Right ventricle myocardium inferior (tissue), 1 donor: Measurements from ENCODE around the gene ZNF536. TPM values are rescaled to one million over a fixed set of nuclear protein-coding genes. Genes with fewer than 3 reads are reported as not detected.
"Not testable (repeated sequence)": the region's sequence is repeated elsewhere in the genome, so short reads cannot be mapped to it uniquely, and the experiment has no call there.

ENCODE experiments used
- ATAC-seq: fragments of 200-7000 bp; cut with Tn5 transposase; one replicate; pipeline ENCODE4 v1.9.1; 2020; ENCODE audit warnings: mild to moderate bottlenecking, moderate library complexity
- DNase-seq: peaks from one replicate; pipeline ENCODE4 v3.0.0; 2021; ENCODE audit errors: missing footprints
- intact Hi-C: fragments of 100-400 bp; cut with DNase I; formaldehyde crosslinking; loops from one replicate; pipeline ENCODE4 v1.11.0; 2022
- total RNA-seq: library from RNA; stranded (reverse); fragmentation: NEBNext Ultra II Directional; extraction: Animal tissue kit (Norgen Biotek cat#: 25700); gene quantifications from one replicate; pipeline ENCODE4 v1.2.1, GENCODE V29; 2021
- donor health status: DM: no; HTN: yes; CAD: no; lungs with severe emphysema.

The ZNF536 gene
- total RNA-seq, 1 donor from 2014 or later: 2.2 TPM

GRCh38 chr19:30449673-30450072, 77.5 kb downstream of the ZNF536 start:
- intact Hi-C loops: no loop called here
- ATAC-seq (no peak), DNase-seq (no peak)

DNA sequence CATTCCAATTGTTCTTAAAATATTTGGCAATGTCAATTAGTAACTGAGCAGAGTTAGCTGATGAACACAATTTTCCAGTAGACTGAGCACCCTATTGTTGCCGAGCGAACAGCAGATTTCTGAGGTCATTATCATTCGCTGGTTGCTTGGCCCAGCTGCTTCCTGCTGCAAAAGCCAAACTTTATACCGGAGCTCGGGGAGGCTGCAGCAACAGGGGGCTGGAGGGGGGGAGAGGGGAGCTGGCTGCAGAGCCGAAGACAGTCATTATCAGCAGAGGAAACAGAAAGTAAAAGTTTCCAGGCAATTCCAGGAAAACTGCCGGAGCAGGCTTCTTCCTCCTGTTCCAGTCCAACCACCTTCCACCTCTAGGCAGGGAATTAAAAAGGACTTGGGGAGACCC, 77.9 kb downstream of the ZNF536 start:
- intact Hi-C loops: no loop called here
- ATAC-seq (peak; percentile 74), DNase-seq (no peak)

DNA sequence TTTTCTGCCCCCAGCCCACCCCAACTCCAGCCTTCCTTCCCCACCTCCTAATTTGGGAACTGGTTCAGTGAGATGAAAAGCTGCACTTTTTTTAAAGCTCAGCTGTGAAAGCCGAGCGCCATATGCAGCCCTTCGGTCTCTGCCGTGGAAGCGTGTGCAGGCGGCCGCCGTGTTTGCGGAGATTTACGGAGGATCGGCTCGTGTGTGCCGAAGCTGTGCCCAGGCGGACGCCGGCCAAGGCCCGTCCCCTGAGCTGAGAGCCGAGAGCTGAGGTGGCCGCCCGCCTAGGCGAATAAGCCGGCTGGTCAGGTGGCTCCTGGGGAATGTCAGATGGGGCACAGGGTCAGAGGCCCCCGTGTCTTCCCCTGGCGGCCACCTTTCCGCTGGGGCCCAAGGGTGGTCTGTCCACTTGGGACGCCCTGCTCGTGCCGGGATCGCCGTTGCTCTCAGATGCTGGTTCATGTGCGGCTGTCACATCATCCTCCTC, 78.7 kb downstream of the ZNF536 start:
- no peak for ATAC-seq
- intact Hi-C loops: no loop called here
- no peak for DNase-seq

GRCh38 chr19:30452931-30453330, 80.7 kb downstream of the ZNF536 start:
- intact Hi-C loops: no loop called here
- ATAC-seq: no peak
- DNase-seq: no peak

GRCh38 chr19:30453743-30454142, 81.6 kb downstream of the ZNF536 start:
- DNase-seq (no peak), ATAC-seq (no peak)
- intact Hi-C loops: no loop called here

GRCh38 chr19:30455881-30456280, 83.7 kb downstream of the ZNF536 start:
- ATAC-seq: no peak
- no peak for DNase-seq
- intact Hi-C loops: no loop called here

DNA sequence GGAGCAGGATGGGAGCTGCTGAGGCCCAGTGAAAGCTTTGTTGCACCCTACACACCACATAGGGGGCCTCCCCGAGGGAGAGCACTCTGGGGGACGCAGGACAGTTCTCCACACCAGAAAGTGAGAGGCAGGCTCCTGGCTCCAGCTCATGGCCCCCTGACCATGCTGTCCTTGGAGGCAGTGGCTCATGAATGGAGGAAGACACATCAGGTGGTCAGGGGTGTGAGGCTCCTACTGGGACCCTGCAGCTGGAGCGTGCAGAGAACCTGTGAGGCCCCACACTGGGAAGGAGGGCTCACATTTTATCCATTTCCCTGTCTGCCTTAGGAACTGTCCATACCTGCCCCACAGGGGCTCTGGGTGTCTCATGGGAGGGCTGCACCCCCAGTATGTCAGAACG, 85.3 kb downstream of the ZNF536 start:
- intact Hi-C loops: no loop called here
- DNase-seq (no peak), ATAC-seq (no peak)

- no peak for ATAC-seq
- intact Hi-C loops: no loop called here
- DNase-seq: no peak
Observed at GRCh38 chr19:30459859-30460258, 87.7 kb downstream of the ZNF536 start.

DNA sequence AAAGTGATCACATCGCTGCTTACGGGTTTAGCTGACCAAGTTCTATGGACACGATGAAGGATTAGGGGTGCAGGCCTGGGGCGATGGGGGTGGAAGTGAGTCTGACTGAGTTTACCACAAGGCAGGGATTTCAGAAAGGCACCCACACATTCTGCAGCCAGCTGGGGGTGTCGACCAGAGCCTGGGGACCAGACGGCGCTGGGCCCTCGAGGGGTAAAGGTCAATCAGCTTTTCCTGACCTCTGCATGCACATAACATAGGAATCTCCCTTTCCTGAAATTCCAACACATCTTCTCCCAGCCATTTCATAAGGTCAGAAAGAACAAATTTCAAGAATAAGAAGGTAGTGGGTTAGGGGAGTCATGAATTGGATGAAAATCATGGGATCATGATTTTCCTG, 92.0 kb downstream of the ZNF536 start:
- intact Hi-C loops: no loop called here
- DNase-seq (no peak), ATAC-seq (no peak)

- DNase-seq, ATAC-seq, intact Hi-C loops: not testable (repeated sequence)
Observed at GRCh38 chr19:30466598-30466997, 94.4 kb downstream of the ZNF536 start.

- intact Hi-C loops: no loop called here
- ATAC-seq: no peak
- no peak for DNase-seq
Observed at GRCh38 chr19:30467239-30467638, 95.1 kb downstream of the ZNF536 start.

- intact Hi-C loops: no loop called here
- ATAC-seq (no peak), DNase-seq (no peak)
Observed at GRCh38 chr19:30469774-30470173, 97.6 kb downstream of the ZNF536 start.

DNA sequence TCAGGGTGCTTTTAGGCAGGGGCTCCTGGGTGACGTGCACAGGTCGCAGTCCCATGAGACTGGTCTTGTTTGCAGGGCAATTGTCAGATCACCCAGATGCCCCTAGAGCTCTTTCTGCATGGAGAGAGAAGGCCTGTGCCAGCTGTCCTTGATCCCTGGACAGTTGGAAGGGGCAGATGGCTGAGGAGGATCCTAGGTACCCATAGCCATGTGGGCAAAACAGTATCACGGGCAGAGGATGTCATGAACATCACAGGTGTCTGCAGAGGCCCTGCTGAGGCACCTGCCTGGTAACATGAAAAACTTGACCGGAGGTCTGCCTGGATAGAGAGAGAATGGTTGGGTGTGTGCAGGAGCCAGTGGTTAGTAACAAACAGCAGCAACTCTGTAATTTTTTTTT, 99.3 kb downstream of the ZNF536 start:
- ATAC-seq: no peak
- DNase-seq: no peak
- intact Hi-C loops: no loop called here

GRCh38 chr19:30473334-30473867, 101.2 kb downstream of the ZNF536 start:
- intact Hi-C loops: no loop called here
- DNase-seq: no peak
- no peak for ATAC-seq

DNA sequence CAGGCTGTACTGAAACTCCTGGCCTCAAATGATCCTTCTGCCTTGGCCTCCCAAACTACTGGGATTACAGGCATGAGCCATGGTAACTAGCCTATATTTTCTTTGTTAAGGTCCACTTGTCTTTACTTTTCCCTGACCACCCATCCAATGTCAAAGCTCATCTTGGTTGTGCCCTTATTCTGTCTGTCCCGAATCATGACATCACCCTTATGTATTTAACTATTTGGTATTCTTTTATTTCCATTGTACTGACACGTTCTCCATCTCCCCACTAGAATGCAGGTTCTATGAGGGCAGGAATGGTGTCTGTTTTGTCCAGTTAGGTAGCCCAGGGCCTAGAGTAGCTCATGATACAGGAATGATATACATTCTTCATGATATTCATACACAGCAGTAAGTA, 104.8 kb downstream of the ZNF536 start:
- ATAC-seq (no peak), DNase-seq (no peak)
- intact Hi-C loops: no loop called here

- peak; percentile 66 for ATAC-seq
- intact Hi-C loops: no loop called here
- DNase-seq: no peak
Observed at GRCh38 chr19:30479231-30479630, 107.0 kb downstream of the ZNF536 start.

DNA sequence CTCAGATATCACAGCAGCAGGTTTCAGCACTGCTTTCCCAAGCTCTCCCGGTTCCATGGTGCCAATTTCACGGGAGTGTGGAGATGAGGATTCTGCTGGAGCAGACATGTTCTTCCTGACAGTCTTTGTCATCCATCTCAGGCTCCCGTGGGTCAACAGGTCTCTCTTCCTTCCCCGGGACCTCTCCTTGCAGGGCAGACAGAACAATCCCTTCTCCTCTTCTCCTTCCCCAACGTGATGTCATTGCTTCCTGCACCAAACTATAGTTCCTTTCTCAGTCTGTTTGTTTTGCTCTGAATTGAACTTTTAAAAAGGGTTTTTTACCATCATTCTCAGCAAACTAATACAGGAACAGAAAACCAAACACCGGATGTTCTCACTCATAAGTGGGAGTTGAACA, 107.9 kb downstream of the ZNF536 start:
- ATAC-seq: no peak
- intact Hi-C loops: no loop called here

DNA sequence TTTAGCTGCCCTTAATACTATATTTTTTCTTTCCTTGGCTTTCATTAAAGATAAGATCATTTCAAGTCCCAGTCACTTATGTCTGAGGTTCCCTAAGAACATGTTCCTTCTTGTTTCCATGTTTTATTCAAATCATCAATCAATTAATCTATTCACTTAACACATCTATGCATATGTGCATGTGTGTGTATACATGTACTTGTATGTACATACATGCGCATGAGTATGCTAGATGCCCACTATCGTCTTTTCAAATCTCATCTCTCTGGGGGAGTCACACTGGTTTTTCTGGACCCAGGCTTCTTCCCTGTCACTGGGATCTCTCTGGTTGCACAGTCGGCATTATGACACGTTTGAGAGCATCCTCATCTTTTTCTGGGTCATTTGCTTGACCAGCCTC, 108.9 kb downstream of the ZNF536 start:
- ATAC-seq: no peak
- no peak for DNase-seq
- intact Hi-C loops: no loop called here

More for the DNA sequence above, 107.9 kb downstream of the ZNF536 start:
- no peak for DNase-seq

GRCh38 chr19:30481823-30482222, 109.6 kb downstream of the ZNF536 start:
- no peak for DNase-seq
- no peak for ATAC-seq
- intact Hi-C loops: no loop called here

DNA sequence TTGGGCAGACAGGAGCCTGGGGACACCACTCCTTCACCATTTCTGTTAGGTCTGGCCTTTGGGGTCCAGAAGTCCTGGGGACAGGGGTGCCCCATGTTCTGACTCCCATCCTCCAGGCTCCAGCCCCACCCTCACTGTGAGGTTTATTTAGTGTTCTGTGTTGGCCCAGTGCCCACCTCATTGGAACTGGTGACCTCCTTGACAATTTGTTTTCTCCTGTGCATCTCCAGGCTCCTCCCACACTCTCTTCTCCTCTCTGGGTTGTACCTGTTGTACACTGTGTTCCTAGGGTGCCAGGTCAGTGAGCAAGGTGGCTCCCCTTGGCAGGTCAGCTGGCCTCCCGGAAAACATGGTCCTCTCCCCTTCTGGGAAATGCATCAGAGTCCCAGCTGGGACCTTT, 110.8 kb downstream of the ZNF536 start:
- intact Hi-C loops: no loop called here
- DNase-seq: no peak
- no peak for ATAC-seq

GRCh38 chr19:30486250-30486649, 114.1 kb downstream of the ZNF536 start:
- ATAC-seq, DNase-seq, intact Hi-C loops: not testable (repeated sequence)
